HG03103 (cell line): ENCODE data around the gene IPP.
"Not testable (repeated sequence)": the region's sequence is repeated elsewhere in the genome, so short reads cannot be mapped to it uniquely, and the experiment has no call there.

Source experiments
- ATAC-seq: cut with Tn5 transposase; IDR thresholded peaks from one replicate; pipeline ENCODE4 v1.9.1; 2021; ENCODE audit warnings: low read depth; ENCODE audit not compliant: unreplicated experiment

Gene IPP

GRCh38 chr1:45686015-45686287, 64.5 kb downstream of the IPP start:
- no peak for ATAC-seq

DNA sequence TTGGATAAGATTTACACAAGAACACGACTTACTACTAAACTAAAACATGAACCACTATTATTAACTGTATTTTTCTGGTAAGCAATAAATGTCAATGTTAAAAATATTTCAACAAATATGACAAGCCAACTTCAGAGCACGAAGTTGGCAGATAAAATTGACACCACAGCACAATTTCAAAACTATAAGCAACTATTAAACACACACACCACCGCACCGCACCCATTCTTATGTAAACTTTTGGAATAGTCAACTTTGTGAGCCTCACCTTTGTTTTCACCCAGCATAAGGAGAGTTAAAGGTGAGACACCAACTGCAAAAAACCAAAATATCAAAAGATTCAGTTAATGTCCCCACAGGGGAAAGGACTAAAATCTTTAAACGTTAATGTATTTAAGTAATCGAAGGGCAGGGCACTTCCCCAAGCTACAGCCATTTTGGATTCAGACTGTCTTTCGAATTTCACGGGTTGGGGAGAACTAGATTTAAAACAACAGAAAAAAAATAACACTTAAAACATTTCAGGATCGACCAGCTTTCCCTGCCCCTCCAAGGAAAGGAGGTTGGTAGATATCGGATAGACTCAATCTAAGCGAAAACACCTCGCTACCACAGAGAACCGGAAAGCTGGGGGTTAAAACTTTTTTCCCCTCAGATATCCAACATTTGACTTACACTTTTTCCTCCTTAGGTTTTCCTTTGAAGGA, 65.0 kb downstream of the IPP start:
- ATAC-seq, result no peak

- no peak for ATAC-seq
Observed at GRCh38 chr1:45684402-45684801, 66.1 kb downstream of the IPP start.

GRCh38 chr1:45682942-45683341, 67.5 kb downstream of the IPP start:
- no peak for ATAC-seq

DNA sequence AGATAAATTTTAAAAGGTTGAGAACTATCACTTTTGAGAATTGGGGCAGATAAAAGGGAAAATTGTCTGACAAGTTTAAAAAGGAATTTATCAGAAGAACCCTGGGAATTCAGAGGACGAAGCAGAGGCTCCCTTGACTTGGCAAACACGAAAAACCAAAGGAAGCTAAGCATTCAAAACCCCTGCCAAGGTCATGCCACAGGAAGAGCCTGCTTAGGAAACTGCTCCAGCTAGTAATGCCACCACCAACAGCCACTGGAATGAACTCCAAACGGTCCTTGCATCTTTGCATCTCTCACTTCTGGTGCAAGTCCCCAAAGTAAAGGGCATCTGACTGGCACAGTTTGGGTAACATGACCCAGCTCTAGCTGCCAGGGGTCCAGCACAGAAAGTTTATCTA, 71.3 kb downstream of the IPP start:
- no peak for ATAC-seq

- ATAC-seq, result no peak
Observed at GRCh38 chr1:45678489-45678888, 72.0 kb downstream of the IPP start.

- ATAC-seq, result no peak
Observed at GRCh38 chr1:45677751-45678245, 72.7 kb downstream of the IPP start.

GRCh38 chr1:45676553-45676952, 73.9 kb downstream of the IPP start:
- ATAC-seq, result not testable (repeated sequence)

DNA sequence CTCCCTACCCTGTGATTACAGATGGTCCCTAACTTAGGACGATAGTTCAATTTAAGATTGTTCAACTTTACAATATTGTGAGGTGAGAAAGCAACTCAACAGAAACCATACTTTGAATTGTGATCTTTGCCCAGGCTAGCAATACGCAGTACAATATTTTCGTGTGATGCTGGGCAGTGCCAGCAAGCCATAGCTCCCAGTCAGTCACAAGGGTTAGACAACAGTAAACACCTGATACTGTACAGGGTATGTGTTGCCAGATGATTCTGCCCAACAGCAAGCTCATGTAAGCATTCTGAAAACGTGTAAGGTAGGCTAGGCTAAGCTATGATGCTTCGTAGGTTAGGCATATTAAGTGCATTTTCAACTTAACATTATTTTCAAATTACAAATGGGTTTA, 76.0 kb downstream of the IPP start:
- no peak for ATAC-seq

- ATAC-seq, result no peak
Observed at GRCh38 chr1:45673956-45674355, 76.5 kb downstream of the IPP start.

DNA sequence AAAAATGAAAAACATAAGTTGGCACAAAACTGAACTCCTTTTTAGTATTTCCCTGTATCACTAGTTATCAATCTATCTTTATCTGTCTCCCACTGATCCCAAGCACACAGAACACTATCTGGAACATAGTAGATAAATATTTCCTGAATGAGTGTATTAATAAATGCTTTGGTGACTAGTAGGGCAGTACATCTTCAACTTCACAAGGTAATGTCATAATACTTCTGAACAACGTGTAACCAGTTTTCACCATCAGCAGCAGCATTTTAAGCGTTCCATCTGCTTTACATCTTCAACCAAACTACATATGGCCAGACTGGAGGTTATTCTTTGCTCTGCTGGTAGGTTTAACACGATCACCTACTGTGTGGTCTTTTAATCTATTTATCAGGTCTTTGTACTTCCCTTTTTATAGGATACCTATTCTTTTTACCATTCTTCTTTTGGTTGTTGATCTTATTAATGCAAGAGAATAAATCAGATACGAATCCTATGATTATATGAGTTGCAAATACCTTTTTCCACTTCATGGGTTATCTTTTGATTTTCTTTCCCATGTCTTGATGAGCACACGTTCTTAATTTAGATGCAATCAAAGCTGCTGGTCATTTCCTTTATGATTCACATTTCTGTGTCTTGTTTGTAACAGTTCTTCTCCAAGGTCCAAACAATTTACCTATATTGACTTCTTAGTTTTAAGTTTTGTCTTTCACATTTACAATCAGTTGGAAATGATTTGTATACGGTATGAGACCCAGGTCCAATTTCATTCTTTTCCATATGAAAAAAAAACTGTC, 80.4 kb downstream of the IPP start:
- ATAC-seq, result no peak

GRCh38 chr1:45669379-45669778, 81.1 kb downstream of the IPP start:
- no peak for ATAC-seq

DNA sequence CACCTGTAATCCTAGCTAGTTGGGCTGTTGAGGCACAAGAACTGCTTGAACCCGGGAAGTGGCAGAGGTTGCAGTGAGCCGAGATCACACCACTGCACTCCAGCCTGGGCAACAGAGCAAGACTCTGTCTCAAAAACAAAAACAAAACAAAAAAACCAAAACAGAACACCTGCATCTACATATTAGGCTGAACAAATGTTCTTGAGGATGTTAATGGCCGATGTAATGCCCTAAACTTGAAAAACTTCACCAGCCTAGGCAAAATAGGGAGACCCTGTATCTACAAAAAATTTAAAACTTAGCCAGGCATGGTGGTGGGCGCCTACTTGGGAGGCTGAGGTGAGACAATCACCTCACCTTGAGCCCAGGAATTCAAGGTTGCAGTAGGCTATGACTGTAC, 81.9 kb downstream of the IPP start:
- ATAC-seq, result no peak

DNA sequence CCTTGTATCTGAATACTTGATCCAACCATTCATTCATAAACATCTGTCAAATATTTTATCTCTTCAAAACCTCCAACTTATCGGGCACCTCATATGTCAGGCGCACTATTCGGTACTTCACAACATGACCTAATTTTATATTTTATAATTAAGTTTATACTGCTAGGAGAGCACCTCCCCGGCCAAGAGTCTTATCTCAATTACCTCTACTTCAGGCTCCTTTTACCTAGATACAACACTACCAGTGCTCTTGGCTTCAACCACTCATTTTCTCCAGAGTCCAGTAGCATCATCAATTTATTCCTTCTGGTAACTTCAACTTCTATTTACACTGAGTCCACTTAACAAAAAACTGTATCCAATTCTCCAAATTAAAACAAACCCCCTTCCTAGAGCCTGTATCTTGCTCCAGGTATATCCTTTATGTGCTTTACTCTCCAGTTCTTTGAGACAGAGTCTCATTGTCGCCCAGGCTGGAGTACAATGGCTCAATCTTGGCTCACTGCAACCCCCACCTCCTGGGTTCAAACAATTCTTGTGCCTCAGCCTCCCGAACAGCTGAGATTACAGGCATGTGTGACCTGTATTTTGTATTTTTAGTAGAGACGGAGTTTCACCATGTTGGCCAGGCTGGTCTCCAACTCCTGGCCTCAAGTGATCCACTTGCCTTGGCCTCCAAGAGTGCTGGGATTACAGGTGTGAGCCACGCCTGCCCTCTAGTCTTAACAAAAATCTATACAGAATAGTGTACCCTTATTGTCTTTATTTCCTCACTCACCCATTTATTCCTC, 82.9 kb downstream of the IPP start:
- ATAC-seq, result no peak

DNA sequence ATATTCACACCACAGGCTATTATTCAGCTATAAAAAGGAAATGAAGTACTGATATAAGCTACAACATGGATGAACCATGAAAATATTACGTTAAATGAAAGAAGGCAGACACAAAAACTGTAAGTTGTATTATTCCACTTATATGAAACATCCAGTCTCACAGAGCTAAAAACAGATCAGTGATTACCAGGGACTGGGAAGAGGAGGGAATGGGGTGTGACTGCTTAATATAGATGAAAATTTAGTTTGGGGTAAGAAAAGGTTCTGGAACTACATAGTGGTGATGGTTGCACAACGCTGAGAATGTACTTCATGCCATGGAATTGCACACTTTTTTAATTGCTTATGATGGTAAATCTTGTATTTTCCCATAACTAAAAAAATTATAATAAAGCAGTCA, 83.6 kb downstream of the IPP start:
- no peak for ATAC-seq

DNA sequence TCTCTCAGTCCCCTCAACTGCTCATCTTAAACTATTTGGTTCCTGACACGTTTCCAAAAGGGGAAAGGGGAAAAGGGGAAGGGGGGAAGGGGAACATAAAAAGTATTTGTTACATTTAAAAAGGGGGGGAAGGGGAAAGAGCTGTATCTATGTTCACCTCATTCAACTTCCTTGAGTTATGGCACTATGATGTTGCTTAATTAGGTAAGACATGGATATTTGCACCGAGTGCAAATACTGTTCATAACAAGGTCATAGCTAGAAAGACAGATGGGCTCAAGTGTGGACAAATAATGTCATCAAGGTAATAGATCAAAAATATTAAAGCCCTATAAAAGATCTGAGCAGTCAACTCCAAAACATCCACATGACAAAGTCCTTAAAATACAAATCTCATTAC, 90.1 kb downstream of the IPP start:
- ATAC-seq, result no peak

DNA sequence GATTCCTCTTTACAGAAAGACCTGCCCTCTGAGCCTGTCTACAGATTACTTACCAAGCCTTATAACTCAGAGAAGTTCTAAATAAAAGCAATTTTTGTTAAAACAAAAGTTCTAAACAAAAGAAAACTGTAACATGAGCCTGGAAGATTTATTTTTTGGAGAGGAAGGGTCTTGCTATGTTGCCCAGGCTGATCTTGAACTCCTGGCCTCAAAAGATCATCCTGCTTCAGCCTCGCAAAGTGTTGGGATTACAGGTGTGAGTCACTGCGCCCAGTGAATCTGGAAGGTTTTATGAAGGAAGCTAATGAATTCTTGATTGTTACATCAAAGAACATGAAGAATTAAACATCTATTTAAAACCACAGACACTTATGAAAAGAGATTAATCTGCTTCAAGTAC, 91.2 kb downstream of the IPP start:
- no peak for ATAC-seq

GRCh38 chr1:45658171-45658570, 92.3 kb downstream of the IPP start:
- ATAC-seq, result no peak

DNA sequence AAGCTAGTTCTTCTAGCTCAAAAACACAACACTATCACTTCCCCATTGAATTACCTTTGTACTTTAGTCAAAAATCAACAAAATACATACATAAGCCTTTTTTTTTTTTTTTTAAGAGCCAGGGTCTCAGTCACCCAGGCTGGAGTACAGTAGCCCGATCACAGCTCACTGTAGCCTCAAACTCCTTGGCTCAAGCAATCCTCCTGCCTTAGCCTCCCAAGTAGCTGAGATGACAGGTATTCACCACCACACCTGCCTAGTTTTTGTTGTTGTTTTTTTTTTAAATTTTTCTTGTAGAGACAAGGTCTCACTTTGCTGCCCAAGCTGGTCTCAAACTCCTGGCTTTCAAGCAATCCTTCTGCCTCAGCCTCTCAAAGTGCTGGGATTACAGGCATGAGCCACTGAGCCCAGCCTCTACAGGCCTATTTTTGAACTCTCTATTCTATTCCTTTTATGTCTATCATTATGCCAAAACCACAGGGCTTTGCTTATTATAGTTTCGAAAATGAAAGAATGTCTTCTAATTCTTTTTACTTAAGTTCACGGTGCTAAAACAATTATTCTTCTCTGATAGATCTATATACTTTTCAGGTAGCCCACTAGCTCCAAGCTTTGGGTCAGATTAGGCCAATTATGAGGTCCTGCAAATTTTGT, 93.8 kb downstream of the IPP start:
- ATAC-seq, result no peak

DNA sequence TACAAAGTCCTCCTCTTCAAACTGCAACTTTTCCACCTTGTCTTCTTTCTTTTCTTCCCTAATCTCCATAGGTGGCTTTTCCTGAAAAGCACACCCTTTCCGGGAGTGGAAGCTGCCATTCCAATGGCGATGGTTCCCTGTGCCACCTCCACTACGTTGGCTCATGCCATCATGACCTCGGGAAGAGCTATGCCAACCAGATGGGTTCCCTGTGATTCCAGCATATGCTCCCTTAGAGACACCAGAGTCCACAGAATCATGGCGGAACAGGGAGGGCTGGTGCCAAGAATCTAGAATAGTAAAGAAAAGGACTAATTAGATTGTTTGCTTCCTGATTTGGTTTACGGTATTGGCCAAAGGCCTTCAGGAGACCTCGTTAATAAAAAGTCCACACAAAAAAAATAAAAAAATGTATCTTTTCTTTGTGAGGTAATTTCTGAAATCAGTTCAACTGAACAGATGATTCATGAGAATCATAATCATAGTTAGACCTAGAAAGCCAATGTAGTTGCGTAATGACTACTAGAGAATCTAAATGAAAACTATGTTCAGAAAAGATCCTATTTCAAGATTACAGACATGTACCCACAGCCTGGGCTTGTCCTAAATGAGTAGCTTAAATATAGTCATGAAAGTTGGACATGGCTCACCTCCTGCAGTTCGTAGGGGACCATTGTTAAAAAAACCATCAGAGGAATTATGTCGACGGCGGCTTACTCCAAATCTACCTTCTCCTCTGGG, 95.7 kb downstream of the IPP start:
- ATAC-seq, result no peak
